Uterus (tissue), 4 donors: Measurements from ENCODE around the gene HPS4. TPM values are rescaled to one million over a fixed set of nuclear protein-coding genes. Genes with fewer than 3 reads are reported as not detected.

Experiments
- DNase-seq, 2 donors: peaks; one replicate each; pipeline ENCODE4 v3.0.0-alpha.2; 2019 to 2020
- H3K27ac ChIP-seq, 2 donors: fragments of 200-600 bp; sonication (generic); 1 replicate in 1 of 2; 2 replicates in 1 of 2; pipeline ENCODE4 v1.5.1; 2016 to 2018
- H3K27me3 ChIP-seq, 2 donors: fragments of 200-600 bp; sonication (generic); one replicate each; pipeline ENCODE4 v1.5.1; 2018 to 2019; ENCODE audit warnings: control low read depth in 1 of 2
- H3K36me3 ChIP-seq, 2 donors: fragments of 200-600 bp; sonication (generic); one replicate each; pipeline ENCODE4 v1.5.1; 2019; ENCODE audit warnings: control low read depth in 1 of 2
- H3K4me1 ChIP-seq, 2 donors: fragments of 200-600 bp; sonication (generic); one replicate each; pipeline ENCODE4 v1.5.1; 2018 to 2019; ENCODE audit warnings: control low read depth in 1 of 2
- H3K4me3 ChIP-seq, 2 donors: fragments of 200-600 bp; sonication (generic); 1 replicate in 1 of 2; 2 replicates in 1 of 2; pipeline ENCODE4 v1.5.1; 2018 to 2019; ENCODE audit warnings: mild to moderate bottlenecking in 1 of 2
- H3K9me3 ChIP-seq, 2 donors: fragments of 200-600 bp; sonication (generic); one replicate each; pipeline ENCODE4 v1.5.1; 2019; ENCODE audit warnings: control low read depth in 1 of 2
- POLR2A ChIP-seq, 2 donors: fragments of 450-650 bp; IDR thresholded peaks; one replicate each; pipeline ENCODE4 v1.6.1; 2016; ENCODE audit warnings: antibody characterized with exemption in 2 of 2, mild to moderate bottlenecking in 1 of 2, moderate library complexity in 1 of 2
- intact Hi-C: fragments of 100-400 bp; cut with DNase I; formaldehyde crosslinking; loops from one replicate; pipeline ENCODE4 v1.15.1; 2023; ENCODE audit warnings: low total_unique reads
- total RNA-seq, 4 donors: library from RNA; depleted of rRNA in 3 of 4; stranded (reverse); fragments of >200 nt in 3 of 4; gene quantifications; one replicate each; pipeline versions ENCODE4 v1.1.0 to v1.2.4, GENCODE V29; 2014 to 2023
- TF ChIP-seq, protein P1 (sequence below), 4 experiments: fragments of 200-600 bp in 2 of 4; fragments of 450-650 bp in 2 of 4; sonication (generic) in 2 of 4; IDR thresholded peaks; one replicate each; pipeline ENCODE4 v1.5.1; 2016 to 2019; ENCODE audit warnings: antibody characterized with exemption in 4 of 4, mild to moderate bottlenecking in 2 of 4, moderate library complexity in 1 of 4
- donor health status: DM: yes; HTN: yes; CAD: no.

The HPS4 gene
- total RNA-seq, 4 donors from 2014 or later, result 23.5 to 65.6 (median 43.5) TPM

- intact Hi-C loops, result no loop called here
- no peak overlapping the region for H3K27ac ChIP-seq
These were observed 78.6 kb downstream of the HPS4 start for GRCh38 chr22:26404851-26405421.

GRCh38 chr22:26401726-26402125 lies 81.9 kb downstream of the HPS4 start:
- no peaks in the 10 kb centered on the region for H3K27me3 ChIP-seq
- no peaks in the 10 kb centered on the region for H3K4me1 ChIP-seq
- no peak for TF ChIP-seq POLR2A (IDR thresholded peaks at IDR 0.05)
- TF ChIP-seq, protein P1, sequence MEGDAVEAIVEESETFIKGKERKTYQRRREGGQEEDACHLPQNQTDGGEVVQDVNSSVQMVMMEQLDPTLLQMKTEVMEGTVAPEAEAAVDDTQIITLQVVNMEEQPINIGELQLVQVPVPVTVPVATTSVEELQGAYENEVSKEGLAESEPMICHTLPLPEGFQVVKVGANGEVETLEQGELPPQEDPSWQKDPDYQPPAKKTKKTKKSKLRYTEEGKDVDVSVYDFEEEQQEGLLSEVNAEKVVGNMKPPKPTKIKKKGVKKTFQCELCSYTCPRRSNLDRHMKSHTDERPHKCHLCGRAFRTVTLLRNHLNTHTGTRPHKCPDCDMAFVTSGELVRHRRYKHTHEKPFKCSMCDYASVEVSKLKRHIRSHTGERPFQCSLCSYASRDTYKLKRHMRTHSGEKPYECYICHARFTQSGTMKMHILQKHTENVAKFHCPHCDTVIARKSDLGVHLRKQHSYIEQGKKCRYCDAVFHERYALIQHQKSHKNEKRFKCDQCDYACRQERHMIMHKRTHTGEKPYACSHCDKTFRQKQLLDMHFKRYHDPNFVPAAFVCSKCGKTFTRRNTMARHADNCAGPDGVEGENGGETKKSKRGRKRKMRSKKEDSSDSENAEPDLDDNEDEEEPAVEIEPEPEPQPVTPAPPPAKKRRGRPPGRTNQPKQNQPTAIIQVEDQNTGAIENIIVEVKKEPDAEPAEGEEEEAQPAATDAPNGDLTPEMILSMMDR (IDR thresholded peaks at IDR 0.05), result no peak
- no peaks in the 10 kb centered on the region for H3K9me3 ChIP-seq
- intact Hi-C loops, result no loop called here
- no peak for DNase-seq
- H3K4me3 ChIP-seq, result no peak overlapping the region
- no peak overlapping the region for H3K27ac ChIP-seq
- no peaks in the 10 kb centered on the region for H3K36me3 ChIP-seq

More at GRCh38 chr22:26404851-26405421, 78.6 kb downstream of the HPS4 start:
- TF ChIP-seq POLR2A (IDR thresholded peaks at IDR 0.05), result no peak
- Histone ChIP-seq H3K9me3 (no peaks in the 10 kb centered on the region), H3K36me3 (no peaks in the 10 kb centered on the region), H3K4me1 (no peaks in the 10 kb centered on the region), H3K4me3 (no peak overlapping the region), H3K27me3 (no peaks in the 10 kb centered on the region)
- no peak for DNase-seq

Other genes with a start within 250 kb of the HPS4 start
- gene ASPHD2, start 54.5 kb downstream of the HPS4 start, total RNA-seq, result 1 to 10 TPM in 1 of 4 donors, under 1 TPM in 1, not detected in 2; 0.83 to 1.8 TPM
- gene SRRD, start 94 bp upstream of the HPS4 start, total RNA-seq, result 10 to 100 TPM in 2 of 4 donors, 1 to 10 TPM in 2; 5.3 to 20.1 (median 13.9) TPM
- 10 to 100 TPM in 3 of 4 donors, 1 to 10 TPM in 1; 6.1 to 32.5 (median 18.1) TPM for gene TFIP11, start 28.7 kb upstream of the HPS4 start, total RNA-seq
- 10 to 100 TPM; 32.4 to 71.5 (median 43.8) TPM for gene TPST2, start 106.3 kb upstream of the HPS4 start, total RNA-seq
- gene CRYBB1, start 134.2 kb upstream of the HPS4 start, total RNA-seq, result 1 to 10 TPM in 1 of 4 donors, under 1 TPM in 1, not detected in 2; 0.55 to 4.1 TPM
- gene CRYBA4, start 138.2 kb upstream of the HPS4 start, total RNA-seq, result not detected
- gene MIAT, start 173.8 kb upstream of the HPS4 start, total RNA-seq, result 1 to 10 TPM in 3 of 4 donors, under 1 TPM in 1; 0.51 to 5.3 (median 3.1) TPM